H1 (cell line): Measurements from ENCODE around the gene ENTPD6. TPM values are rescaled to one million over a fixed set of nuclear protein-coding genes. Genes with fewer than 3 reads are reported as not detected.

ENCODE experiments used
- CTCF ChIA-PET: fragments of 300-600 bp; sonication (Branson Sonifier 250); formaldehyde crosslinking; loops from one replicate; lab custom pipeline; 2021; ENCODE audit not compliant: partially characterized antibody; lab: Charles Lee
- POLR2A ChIA-PET: fragments of 300-600 bp; sonication (Branson Sonifier 250); formaldehyde crosslinking; loops from one replicate; lab custom pipeline; 2021; ENCODE audit warnings: inconsistent platforms; ENCODE audit not compliant: partially characterized antibody; lab: Charles Lee
- DNase-seq, 2 experiments: peaks; one replicate each; pipeline versions ENCODE4 v3.0.0 to v3.0.0-alpha.2; 2010 to 2022; ENCODE audit warnings: low spot score in 2 of 2, low read depth in 1 of 2, mixed read lengths in 1 of 2
- FAIRE-seq: peaks from 2 replicates; lab custom pipeline; 2011; peaks lifted over from hg19 to GRCh38; lab: Jason Lieb, UNC
- H2AFZ ChIP-seq: 2 replicates; pipeline ENCODE4 v1.8.1; 2012; ENCODE audit warnings: low read length, inconsistent platforms
- H2AK5ac ChIP-seq: 2 replicates; pipeline ENCODE4 v1.6.1; 2013; ENCODE audit warnings: low read depth, low read length
- H2BK120ac ChIP-seq: replicated peaks from 2 replicates; pipeline ENCODE3; 2013; ENCODE audit warnings: low read depth, low read length, inconsistent platforms
- H2BK12ac ChIP-seq: 2 replicates; pipeline ENCODE4 v1.6.1; 2013; ENCODE audit warnings: low read depth, low read length
- H2BK15ac ChIP-seq: 2 replicates; pipeline ENCODE4 v1.6.1; 2013; ENCODE audit warnings: low read length
- H2BK20ac ChIP-seq: 2 replicates; pipeline ENCODE4 v1.6.1; 2013; ENCODE audit warnings: low read length
- H2BK5ac ChIP-seq: 2 replicates; pipeline ENCODE4 v1.6.1; 2013; ENCODE audit warnings: low read depth, low read length
- H3K14ac ChIP-seq: 2 replicates; pipeline ENCODE4 v1.6.1; 2013; ENCODE audit warnings: inconsistent platforms; ENCODE audit not compliant: insufficient read length
- H3K18ac ChIP-seq: 2 replicates; pipeline ENCODE4 v1.6.1; 2013; ENCODE audit warnings: low read length; ENCODE audit errors: extremely low read depth
- H3K23ac ChIP-seq: 2 replicates; pipeline ENCODE4 v1.6.1; 2013; ENCODE audit warnings: inconsistent platforms; ENCODE audit not compliant: insufficient read length
- H3K23me2 ChIP-seq: 2 replicates; pipeline ENCODE4 v1.6.1; 2013; ENCODE audit warnings: low read depth, low read length
- H3K27ac ChIP-seq: 2 replicates; pipeline ENCODE4 v1.6.1; 2011; ENCODE audit warnings: low read depth, low read length, inconsistent platforms
- H3K27me3 ChIP-seq, 4 experiments: replicated peaks in 1 of 4; 1 replicate in 1 of 4; 2 replicates in 3 of 4; pipeline versions ENCODE4 v1.6.1 to v1.8.1; 2011 to 2013; ENCODE audit warnings: low read length in 3 of 4, mild to moderate bottlenecking in 3 of 4, inconsistent platforms in 2 of 4, mixed read lengths in 2 of 4, moderate library complexity in 1 of 4; ENCODE audit not compliant: control insufficient read depth in 3 of 4, insufficient read depth in 3 of 4; ENCODE audit errors: extremely low read depth in 1 of 4
- H3K36me3 ChIP-seq, 4 experiments: 2 replicates each; pipeline versions ENCODE4 v1.6.1 to v1.8.1; 2011 to 2013; ENCODE audit warnings: mild to moderate bottlenecking in 4 of 4, low read length in 3 of 4, moderate library complexity in 2 of 4, control low read depth in 1 of 4, inconsistent platforms in 1 of 4; ENCODE audit not compliant: insufficient read depth in 4 of 4, control insufficient read depth in 2 of 4
- H3K4ac ChIP-seq: replicated peaks from 2 replicates; pipeline ENCODE3; 2013; ENCODE audit warnings: low read length, low read depth, mixed read lengths, inconsistent platforms; ENCODE audit not compliant: insufficient read length
- H3K4me1 ChIP-seq, 4 experiments: replicated peaks in 1 of 4; 1 replicate in 1 of 4; 2 replicates in 3 of 4; pipeline versions ENCODE4 v1.6.1 to v1.8.1; 2011 to 2013; ENCODE audit warnings: low read length in 3 of 4, inconsistent platforms in 2 of 4, mixed read lengths in 1 of 4; ENCODE audit not compliant: insufficient read depth in 4 of 4, control insufficient read depth in 3 of 4
- H3K4me2 ChIP-seq, 2 experiments: 2 replicates each; pipeline versions ENCODE4 v1.6.1 to v1.8.1; 2011 to 2013; ENCODE audit warnings: low read depth in 2 of 2, low read length in 2 of 2, control low read depth in 1 of 2, inconsistent platforms in 1 of 2, mild to moderate bottlenecking in 1 of 2; ENCODE audit not compliant: insufficient read depth in 1 of 2
- H3K4me3 ChIP-seq, 4 experiments: fragments of 200-600, 300-600 bp in 1 of 4; sonication (generic), shearing (Covaris generic), sonication (Bioruptor Twin) in 1 of 4; 2 replicates each; pipeline versions ENCODE4 v1.5.1 to v1.8.1; 2011 to 2016; ENCODE audit warnings: low read length in 4 of 4, low read depth in 3 of 4, control low read depth in 2 of 4, inconsistent platforms in 2 of 4, mild to moderate bottlenecking in 2 of 4, mixed read lengths in 1 of 4, moderate library complexity in 1 of 4; ENCODE audit not compliant: insufficient read depth in 2 of 4; ENCODE audit errors: extremely low read depth in 1 of 4
- H3K56ac ChIP-seq: replicated peaks from 2 replicates; pipeline ENCODE3; 2013; ENCODE audit warnings: low read depth, mild to moderate bottlenecking, mixed read lengths, low read length, inconsistent platforms; ENCODE audit not compliant: insufficient read length
- H3K79me1 ChIP-seq: 2 replicates; pipeline ENCODE4 v1.6.1; 2013; ENCODE audit warnings: low read depth, low read length, control low read depth
- H3K79me2 ChIP-seq, 2 experiments: 2 replicates each; pipeline versions ENCODE4 v1.6.1 to v1.8.1; 2012 to 2013; ENCODE audit warnings: low read length in 2 of 2, mild to moderate bottlenecking in 2 of 2, inconsistent platforms in 1 of 2; ENCODE audit not compliant: insufficient read depth in 2 of 2, control insufficient read depth in 1 of 2
- H3K9ac ChIP-seq, 4 experiments: replicated peaks in 1 of 4; 1 replicate in 1 of 4; 2 replicates in 3 of 4; pipeline versions ENCODE4 v1.6.1 to v1.8.1; 2011 to 2013; ENCODE audit warnings: low read depth in 3 of 4, low read length in 3 of 4, control low read depth in 2 of 4, mild to moderate bottlenecking in 2 of 4, moderate library complexity in 2 of 4, inconsistent platforms in 1 of 4; ENCODE audit errors: extremely low read depth in 1 of 4
- H3K9me3 ChIP-seq, 2 experiments: 2 replicates each; pipeline versions ENCODE4 v1.6.1 to v1.8.1; 2012 to 2013; ENCODE audit warnings: mild to moderate bottlenecking in 2 of 2, moderate library complexity in 2 of 2, control low read depth in 1 of 2, inconsistent platforms in 1 of 2, low read depth in 1 of 2, low read length in 1 of 2, mixed read lengths in 1 of 2; ENCODE audit not compliant: insufficient read depth in 2 of 2
- H4K20me1 ChIP-seq, 2 experiments: replicated peaks in 1 of 2; 2 replicates each; pipeline versions ENCODE3 to v1.8.1; 2011 to 2013; ENCODE audit warnings: inconsistent platforms in 2 of 2, low read length in 2 of 2, mild to moderate bottlenecking in 1 of 2; ENCODE audit not compliant: insufficient read depth in 2 of 2, control insufficient read depth in 1 of 2
- H4K5ac ChIP-seq: 2 replicates; pipeline ENCODE4 v1.6.1; 2013; ENCODE audit warnings: low read length, low read depth, mixed read lengths, inconsistent platforms; ENCODE audit not compliant: insufficient read length
- H4K8ac ChIP-seq: 2 replicates; pipeline ENCODE4 v1.8.0; 2013; ENCODE audit warnings: mild to moderate bottlenecking, moderate library complexity, low read length, inconsistent platforms; ENCODE audit not compliant: insufficient read depth; ENCODE audit errors: extremely low read depth
- H4K91ac ChIP-seq: replicated peaks from 2 replicates; pipeline ENCODE3; 2013; ENCODE audit warnings: low read length, mixed read lengths, inconsistent platforms; ENCODE audit not compliant: insufficient read length
- BACH1 ChIP-seq: IDR thresholded peaks from 2 replicates; pipeline ENCODE4 v1.6.1; 2012; ENCODE audit warnings: low read length, improper control_type of control experiment
- EGR1 ChIP-seq: IDR thresholded peaks from 2 replicates; pipeline ENCODE4 v1.6.1; 2011; ENCODE audit warnings: low read depth, low read length, borderline replicate concordance
- EZH2 ChIP-seq: fragments of 200-600 bp; sonication (generic); IDR thresholded peaks from 2 replicates; pipeline ENCODE4 v1.7.1; 2012; ENCODE audit warnings: low read depth, mild to moderate bottlenecking, moderate library complexity, low read length, inconsistent platforms; ENCODE audit not compliant: severe bottlenecking
- JUND ChIP-seq: IDR thresholded peaks from 2 replicates; pipeline ENCODE4 v1.6.1; 2011; ENCODE audit warnings: mild to moderate bottlenecking, improper control_type of control experiment, low read length
- KDM4A ChIP-seq: IDR thresholded peaks from one replicate; pipeline ENCODE4 v1.7.1; 2012; ENCODE audit warnings: low read depth, mild to moderate bottlenecking, moderate library complexity, low read length, inconsistent platforms; ENCODE audit not compliant: severe bottlenecking
- NRF1 ChIP-seq: IDR thresholded peaks from 2 replicates; pipeline ENCODE4 v1.6.1; 2011; ENCODE audit warnings: mild to moderate bottlenecking, low read depth, low read length, improper control_type of control experiment
- POLR2AphosphoS5 ChIP-seq: IDR thresholded peaks from 2 replicates; pipeline ENCODE4 v1.6.1; 2011; ENCODE audit warnings: low read depth, low read length
- RAD21 ChIP-seq, 2 experiments: IDR thresholded peaks in 1 of 2; conservative IDR thresholded peaks in 1 of 2; 2 replicates each; pipeline ENCODE4 v1.6.1; 2011; ENCODE audit warnings: low read depth in 2 of 2, low read length in 2 of 2, improper control_type of control experiment in 1 of 2, inconsistent platforms in 1 of 2, mild to moderate bottlenecking in 1 of 2, moderate library complexity in 1 of 2
- RBBP5 ChIP-seq: IDR thresholded peaks from 2 replicates; pipeline ENCODE4 v1.7.1; 2012; ENCODE audit warnings: low read depth, mild to moderate bottlenecking, inconsistent platforms, low read length, moderate library complexity, borderline replicate concordance
- SIX5 ChIP-seq: IDR thresholded peaks from 2 replicates; pipeline ENCODE4 v1.6.1; 2011; ENCODE audit warnings: mild to moderate bottlenecking, low read depth, low read length
- SP2 ChIP-seq: IDR thresholded peaks from 2 replicates; pipeline ENCODE4 v1.6.1; 2012; ENCODE audit warnings: mild to moderate bottlenecking, low read length, inconsistent platforms
- TBP ChIP-seq: IDR thresholded peaks from 2 replicates; pipeline ENCODE4 v1.6.1; 2011; ENCODE audit warnings: low read depth, low read length, improper control_type of control experiment
- WGBS, 2 experiments: shearing (Covaris generic) in 1 of 2; methylation state at CpG; one replicate each; pipeline versions ENCODE4 v1.1.6 to v1.1.7; 2013 to 2015; ENCODE audit warnings: low lambda C conversion rate in 2 of 2, mixed read lengths in 2 of 2, inconsistent platforms in 1 of 2, low coverage in 1 of 2, missing lambda C conversion rate in 1 of 2; ENCODE audit not compliant: insufficient replicate concordance in 2 of 2, insufficient coverage in 1 of 2, insufficient read length in 1 of 2; ENCODE audit errors: extremely low coverage in 1 of 2, missing lambda C conversion rate in 1 of 2; 5-methylcytosine and 5-hydroxymethylcytosine counted together
- polyA plus RNA-seq, 7 experiments: library from polyadenylated mRNA; depleted of rRNA in 3 of 7; stranded (reverse) in 5 of 7; unstranded in 2 of 7; fragments of >200 nt in 5 of 7; fragments of 200-250 nt in 2 of 7; gene quantifications; 1 replicate in 5 of 7; 2 replicates in 1 of 7; 4 replicates in 1 of 7; pipeline versions ENCODE4 v1.2.1 to v1.2.3, GENCODE V29; 2011 to 2013; ENCODE audit warnings: missing spikeins in 2 of 7, mixed read lengths in 2 of 7
- total RNA-seq: library from RNA; stranded (reverse); fragmentation: NEBNext Ultra II Directional; extraction: Animal tissue kit (Norgen Biotek cat#: 25700); gene quantifications from 2 replicates; pipeline ENCODE4 v1.2.1, GENCODE V29; 2021
- TF ChIP-seq, protein P1 (sequence below): IDR thresholded peaks from 2 replicates; pipeline ENCODE4 v1.6.1; 2012; ENCODE audit warnings: inconsistent platforms

The ENTPD6 gene
- total and polyA plus RNA-seq, 2 of the 8 experiments (the other 6 are each of a cell fraction or from before 2014, with no cell fraction given) = 47.8 to 57.3 TPM

- FAIRE-seq = no peak
- no peak overlapping the region for H2BK120ac ChIP-seq
- no peak overlapping the region for H3K4me3 ChIP-seq
- H2BK15ac ChIP-seq = no peak overlapping the region
- no peak overlapping the region for H3K23ac ChIP-seq
- no peak overlapping the region for H3K56ac ChIP-seq
- no peak overlapping the region for H3K4me2 ChIP-seq
- no peak overlapping the region; the same call in 1 of the 2 replicates for H2BK5ac ChIP-seq
- H2AFZ ChIP-seq = no peak overlapping the region
- no peak overlapping the region for H3K14ac ChIP-seq
- no peak overlapping the region for H4K8ac ChIP-seq
- peaks cover 2 to 4% of the 10 kb centered on the region in 2 experiments for H4K20me1 ChIP-seq
- no peak for DNase-seq
- peaks cover 0 to 5% (median under 1%) of the 10 kb centered on the region in 4 experiments; a peak in 2 of 8 replicates for H3K36me3 ChIP-seq
- no peak overlapping the region for H3K9ac ChIP-seq
- no peaks in the 10 kb centered on the region for H3K79me2 ChIP-seq
- no peak overlapping the region for H3K27ac ChIP-seq
- no peak overlapping the region for H2BK12ac ChIP-seq
- WGBS, 2 experiments = 94% methylated on average over 8 of the region's 12 CpGs; no CpG with 5 or more reads in 1 of the 2 experiments
- no peak overlapping the region for H3K4ac ChIP-seq
- no peak overlapping the region for H3K18ac ChIP-seq
- ChIA-PET CTCF (interaction anchor here (0.7 to 1.8 kb wide), 4 partner anchors 9 to 136 kb away, joined by 3 to 5 read pairs (median 3); partner anchors contain the start of gene VSX1), POLR2A (no interaction called here)
- no peaks in the 10 kb centered on the region for H3K27me3 ChIP-seq
- peaks cover 0 to 5% (median 2%) of the 10 kb centered on the region in 4 experiments; a peak in 2 of 7 replicates for H3K4me1 ChIP-seq
- H3K9me3 ChIP-seq = no peaks in the 10 kb centered on the region
- no peak overlapping the region for H4K5ac ChIP-seq
- no peak overlapping the region for H4K91ac ChIP-seq
- no peaks in the 10 kb centered on the region for H3K79me1 ChIP-seq
- H2BK20ac ChIP-seq = no peak overlapping the region
- no peaks in the 10 kb centered on the region for H3K23me2 ChIP-seq
- no peak overlapping the region for H2AK5ac ChIP-seq
- TF ChIP-seq RAD21 (IDR thresholded peaks at IDR 0.05 in 1 of 2, conservative IDR thresholded peaks at IDR 0.05 in 1 of 2; ENCODE audit: low read depth in 2 of 2, low read length in 2 of 2) (no peak), BACH1 (no peak), SIX5 (no peak), TBP (no peak), POLR2AphosphoS5 (no peak), RBBP5 (no peak), SP2 (no peak), NRF1 (no peak), EGR1 (no peak), KDM4A (no peak), EZH2 (no peak), JUND (no peak)
- TF ChIP-seq, protein P1, sequence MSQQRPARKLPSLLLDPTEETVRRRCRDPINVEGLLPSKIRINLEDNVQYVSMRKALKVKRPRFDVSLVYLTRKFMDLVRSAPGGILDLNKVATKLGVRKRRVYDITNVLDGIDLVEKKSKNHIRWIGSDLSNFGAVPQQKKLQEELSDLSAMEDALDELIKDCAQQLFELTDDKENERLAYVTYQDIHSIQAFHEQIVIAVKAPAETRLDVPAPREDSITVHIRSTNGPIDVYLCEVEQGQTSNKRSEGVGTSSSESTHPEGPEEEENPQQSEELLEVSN = no peak
Measured at GRCh38 chr20:25218492-25218891, 23.0 kb downstream of the ENTPD6 start.
